ENCODE measurements around the gene AP5Z1. TPM values are rescaled to one million over a fixed set of nuclear protein-coding genes. Genes with fewer than 3 reads are reported as not detected.

Gene AP5Z1
- total RNA-seq, 2 experiments from 2014 or later: 61.1 to 71.3 TPM

- ChIA-PET POLR2A (no interaction called here), CTCF (no interaction called here)
- H3K9me3 Mint-ChIP-seq: no peaks in the 10 kb centered on the region
- peaks cover 23% of the 10 kb centered on the region for H3K36me3 Mint-ChIP-seq (ENCODE audit: low read depth)
- no peaks in the 10 kb centered on the region for H3K27me3 Mint-ChIP-seq
- H3K27ac Mint-ChIP-seq: peak overlapping the region; percentile 85
- peaks cover 62% of the 10 kb centered on the region for H3K4me1 Mint-ChIP-seq
- DNase-seq: no peak
- H3K4me3 Mint-ChIP-seq: no peak overlapping the region
Observed at GRCh38 chr7:4749363-4749762, 26.1 kb upstream of the AP5Z1 start.

GRCh38 chr7:4749798-4750197, 25.6 kb upstream of the AP5Z1 start:
- H3K4me1 Mint-ChIP-seq: peaks cover 57% of the 10 kb centered on the region
- POLR2A ChIA-PET: interaction anchor here (0.8 kb wide), 1 partner anchor 137 kb away, joined by 5 read pairs; no protein-coding TSS in a partner anchor
- DNase-seq: no peak
- peaks cover 24% of the 10 kb centered on the region for H3K36me3 Mint-ChIP-seq (ENCODE audit: low read depth)
- H3K27ac Mint-ChIP-seq: no peak overlapping the region
- no peaks in the 10 kb centered on the region for H3K9me3 Mint-ChIP-seq
- no peak overlapping the region for H3K4me3 Mint-ChIP-seq
- H3K27me3 Mint-ChIP-seq: no peaks in the 10 kb centered on the region
- CTCF ChIA-PET: interaction anchor here (0.6 to 1.0 kb wide), 3 partner anchors 11 to 109 kb away, joined by 3 to 4 read pairs (median 4); no protein-coding TSS in a partner anchor

GRCh38 chr7:4751398-4751947, 23.9 kb upstream of the AP5Z1 start:
- peaks cover 21% of the 10 kb centered on the region for H3K36me3 Mint-ChIP-seq (ENCODE audit: low read depth)
- ChIA-PET POLR2A (no interaction called here), CTCF (no interaction called here)
- no peak for DNase-seq
- H3K27ac Mint-ChIP-seq: no peak overlapping the region
- H3K9me3 Mint-ChIP-seq: no peaks in the 10 kb centered on the region
- H3K27me3 Mint-ChIP-seq: no peaks in the 10 kb centered on the region
- H3K4me1 Mint-ChIP-seq: peaks cover 42% of the 10 kb centered on the region
- H3K4me3 Mint-ChIP-seq: no peak overlapping the region

GRCh38 chr7:4753598-4754432, 21.6 kb upstream of the AP5Z1 start:
- Mint-ChIP-seq H3K27me3 (no peaks in the 10 kb centered on the region), H3K9me3 (no peaks in the 10 kb centered on the region), H3K4me3 (no peak overlapping the region), H3K4me1 (peaks cover 20% of the 10 kb centered on the region), H3K36me3 (ENCODE audit: low read depth) (peaks cover 9% of the 10 kb centered on the region), H3K27ac (peak overlapping the region; percentile 64)
- CTCF ChIA-PET: interaction anchor here (1.3 to 2.0 kb wide), 2 partner anchors 22 to 141 kb away, joined by 3 to 7 read pairs; partner anchors contain the start of gene AP5Z1
- POLR2A ChIA-PET: no interaction called here
- peak; percentile 87 for DNase-seq

GRCh38 chr7:4754433-4755010, 20.9 kb upstream of the AP5Z1 start:
- DNase-seq: no peak
- CTCF ChIA-PET: interaction anchor here (0.6 to 2.0 kb wide), 5 partner anchors 9 to 141 kb away, joined by 3 to 7 read pairs (median 3); partner anchors contain the start of gene AP5Z1
- H3K27me3 Mint-ChIP-seq: no peaks in the 10 kb centered on the region
- H3K9me3 Mint-ChIP-seq: no peaks in the 10 kb centered on the region
- H3K4me3 Mint-ChIP-seq: no peak overlapping the region
- POLR2A ChIA-PET: no interaction called here
- H3K36me3 Mint-ChIP-seq (ENCODE audit: low read depth): peaks cover 7% of the 10 kb centered on the region
- no peak overlapping the region for H3K27ac Mint-ChIP-seq
- peaks cover 17% of the 10 kb centered on the region for H3K4me1 Mint-ChIP-seq

GRCh38 chr7:4755045-4755444, 20.4 kb upstream of the AP5Z1 start:
- no peak overlapping the region for H3K4me3 Mint-ChIP-seq
- peaks cover 11% of the 10 kb centered on the region for H3K36me3 Mint-ChIP-seq (ENCODE audit: low read depth)
- H3K9me3 Mint-ChIP-seq: no peaks in the 10 kb centered on the region
- ChIA-PET POLR2A (no interaction called here), CTCF (interaction anchor here (0.6 to 2.0 kb wide), 5 partner anchors 10 to 142 kb away, joined by 3 to 7 read pairs (median 3); partner anchors contain the start of gene AP5Z1)
- peaks cover 17% of the 10 kb centered on the region for H3K4me1 Mint-ChIP-seq
- H3K27ac Mint-ChIP-seq: no peak overlapping the region
- no peak for DNase-seq
- H3K27me3 Mint-ChIP-seq: no peaks in the 10 kb centered on the region

- no peak for DNase-seq
- peaks cover 26% of the 10 kb centered on the region for H3K36me3 Mint-ChIP-seq (ENCODE audit: low read depth)
- H3K27me3 Mint-ChIP-seq: no peaks in the 10 kb centered on the region
- POLR2A ChIA-PET: no interaction called here
- H3K9me3 Mint-ChIP-seq: no peaks in the 10 kb centered on the region
- no peak overlapping the region for H3K4me3 Mint-ChIP-seq
- H3K4me1 Mint-ChIP-seq: peaks cover 9% of the 10 kb centered on the region
- CTCF ChIA-PET: interaction anchor here (0.7 to 1.3 kb wide), 3 partner anchors 17 to 146 kb away, joined by 3 to 4 read pairs (median 4); no protein-coding TSS in a partner anchor
- peak overlapping the region; percentile 9 for H3K27ac Mint-ChIP-seq
Observed at GRCh38 chr7:4758111-4758510, 17.3 kb upstream of the AP5Z1 start.

- Mint-ChIP-seq H3K36me3 (ENCODE audit: low read depth) (peaks cover 26% of the 10 kb centered on the region), H3K4me3 (no peak overlapping the region), H3K4me1 (peaks cover 2% of the 10 kb centered on the region), H3K27ac (no peak overlapping the region), H3K9me3 (no peaks in the 10 kb centered on the region), H3K27me3 (no peaks in the 10 kb centered on the region)
- POLR2A ChIA-PET: no interaction called here
- no peak for DNase-seq
- CTCF ChIA-PET: interaction anchor here (1.0 to 1.3 kb wide), 2 partner anchors 18 to 40 kb away, joined by 4 read pairs; no protein-coding TSS in a partner anchor
Observed at GRCh38 chr7:4758791-4759190, 16.6 kb upstream of the AP5Z1 start.

- Mint-ChIP-seq H3K27ac (no peak overlapping the region), H3K27me3 (no peaks in the 10 kb centered on the region), H3K4me1 (no peaks in the 10 kb centered on the region), H3K4me3 (no peak overlapping the region), H3K9me3 (no peaks in the 10 kb centered on the region), H3K36me3 (ENCODE audit: low read depth) (peaks cover 26% of the 10 kb centered on the region)
- DNase-seq: no peak
- POLR2A ChIA-PET: no interaction called here
- CTCF ChIA-PET: interaction anchor here (1.0 kb wide), 1 partner anchor 18 kb away, joined by 4 read pairs; no protein-coding TSS in a partner anchor
Observed at GRCh38 chr7:4759211-4759610, 16.2 kb upstream of the AP5Z1 start.

GRCh38 chr7:4760952-4761351, 14.5 kb upstream of the AP5Z1 start:
- Mint-ChIP-seq H3K36me3 (ENCODE audit: low read depth) (peaks cover 21% of the 10 kb centered on the region), H3K27ac (no peak overlapping the region), H3K27me3 (no peaks in the 10 kb centered on the region), H3K9me3 (no peaks in the 10 kb centered on the region), H3K4me3 (no peak overlapping the region), H3K4me1 (no peaks in the 10 kb centered on the region)
- ChIA-PET CTCF (interaction anchor here (1.8 kb wide), 1 partner anchor 15 kb away, joined by 4 read pairs; no protein-coding TSS in a partner anchor), POLR2A (no interaction called here)
- no peak for DNase-seq

- ChIA-PET POLR2A (no interaction called here), CTCF (interaction anchor here (1.8 kb wide), 1 partner anchor 16 kb away, joined by 4 read pairs; no protein-coding TSS in a partner anchor)
- no peak for DNase-seq
- Mint-ChIP-seq H3K27me3 (no peaks in the 10 kb centered on the region), H3K27ac (no peak overlapping the region), H3K9me3 (no peaks in the 10 kb centered on the region), H3K4me1 (no peaks in the 10 kb centered on the region), H3K4me3 (no peak overlapping the region), H3K36me3 (ENCODE audit: low read depth) (peaks cover 19% of the 10 kb centered on the region)
Observed at GRCh38 chr7:4762121-4763055, 13.0 kb upstream of the AP5Z1 start.

- H3K4me1 Mint-ChIP-seq: no peaks in the 10 kb centered on the region
- H3K27me3 Mint-ChIP-seq: no peaks in the 10 kb centered on the region
- peaks cover 19% of the 10 kb centered on the region for H3K36me3 Mint-ChIP-seq (ENCODE audit: low read depth)
- no peak overlapping the region for H3K27ac Mint-ChIP-seq
- no peak overlapping the region for H3K4me3 Mint-ChIP-seq
- POLR2A ChIA-PET: no interaction called here
- H3K9me3 Mint-ChIP-seq: no peaks in the 10 kb centered on the region
- CTCF ChIA-PET: no interaction called here
- DNase-seq: no peak
Observed at GRCh38 chr7:4763091-4763793, 12.2 kb upstream of the AP5Z1 start.
